Erythroblast (primary cell): ENCODE measurements around the gene MPI.

ENCODE experiments used
- GATA1 ChIP-seq: IDR thresholded peaks from 2 replicates; pipeline ENCODE4 v1.6.1; 2011; ENCODE audit warnings: low read depth, mild to moderate bottlenecking, control low read depth, low read length, moderate library complexity
- POLR2A ChIP-seq: IDR thresholded peaks from 2 replicates; pipeline ENCODE4 v1.6.1; 2011; ENCODE audit warnings: mild to moderate bottlenecking, low read length

- TF ChIP-seq POLR2A (no peak), GATA1 (no peak)
These were observed 23.8 kb upstream of the MPI start for GRCh38 chr15:74866090-74866489.
